T-helper 1 cell (primary cell): ENCODE results near the gene SGSH.
"Not testable (repeated sequence)": the region's sequence is repeated elsewhere in the genome, so short reads cannot be mapped to it uniquely, and the experiment has no call there.

ENCODE experiments used
- DNase-seq, 5 donors: peaks; one replicate each; pipeline ENCODE4 v3.0.0-alpha.2; 2012 to 2020

Gene SGSH

GRCh38 chr17:80209765-80210164 lies 10.4 kb downstream of the SGSH start:
- no peak for DNase-seq

GRCh38 chr17:80208050-80208449 lies 12.1 kb downstream of the SGSH start:
- DNase-seq = no peak

- DNase-seq = no peak
Measured at GRCh38 chr17:80205811-80206210, 14.3 kb downstream of the SGSH start.

- no peak for DNase-seq
Measured at GRCh38 chr17:80204626-80205468, 15.3 kb downstream of the SGSH start.

GRCh38 chr17:80203471-80203963 lies 16.6 kb downstream of the SGSH start:
- no peak for DNase-seq

- DNase-seq = no peak
Measured at GRCh38 chr17:80202197-80202596, 17.9 kb downstream of the SGSH start.

- no peak for DNase-seq
Measured at GRCh38 chr17:80201446-80201845, 18.7 kb downstream of the SGSH start.

GRCh38 chr17:80199295-80199694 lies 20.8 kb downstream of the SGSH start:
- not testable (repeated sequence) for DNase-seq

- DNase-seq = no peak
Measured at GRCh38 chr17:80198144-80198661, 21.9 kb downstream of the SGSH start.

- DNase-seq = no peak
Measured at GRCh38 chr17:80196652-80197051, 23.5 kb downstream of the SGSH start.

GRCh38 chr17:80195671-80196529 lies 24.2 kb downstream of the SGSH start:
- DNase-seq = peak in 4 of 5 donors; percentile 39 to 54 (median 52)

GRCh38 chr17:80195141-80195540 lies 25.0 kb downstream of the SGSH start:
- DNase-seq = no peak

- DNase-seq = no peak
Measured at GRCh38 chr17:80191865-80192661, 28.1 kb downstream of the SGSH start.

- DNase-seq = no peak
Measured at GRCh38 chr17:80191192-80191591, 28.9 kb downstream of the SGSH start.

- DNase-seq = no peak
Measured at GRCh38 chr17:80190716-80191115, 29.4 kb downstream of the SGSH start.

- DNase-seq = no peak
Measured at GRCh38 chr17:80189611-80190010, 30.5 kb downstream of the SGSH start.

GRCh38 chr17:80187515-80187941 lies 32.6 kb downstream of the SGSH start:
- no peak for DNase-seq

GRCh38 chr17:80187090-80187489 lies 33.0 kb downstream of the SGSH start:
- no peak for DNase-seq

- DNase-seq = no peak
Measured at GRCh38 chr17:80185968-80186367, 34.2 kb downstream of the SGSH start.

GRCh38 chr17:80184423-80184714 lies 35.8 kb downstream of the SGSH start:
- DNase-seq = no peak

- no peak for DNase-seq
Measured at GRCh38 chr17:80183581-80184422, 36.3 kb downstream of the SGSH start.

- DNase-seq = no peak
Measured at GRCh38 chr17:80182845-80183223, 37.3 kb downstream of the SGSH start.
